HepG2 (cell line): ENCODE measurements around the gene SPHK2. TPM values are rescaled to one million over a fixed set of nuclear protein-coding genes. Genes with fewer than 3 reads are reported as not detected.
A peak's percentile ranks its signal among the peaks of the same experiment; 100 is the strongest.

ENCODE experiments used
- ATF2 ChIP-seq: sonication (generic); formaldehyde crosslinking; IDR thresholded peaks from 2 replicates; pipeline ENCODE4 v1.4.0; 2020; ENCODE audit warnings: missing genetic modification reagents
- CERS6 ChIP-seq: sonication (generic); formaldehyde crosslinking; IDR thresholded peaks from 2 replicates; pipeline ENCODE4 v1.5.0; 2020; ENCODE audit warnings: missing genetic modification reagents
- ELF1 ChIP-seq: sonication (generic); formaldehyde crosslinking; IDR thresholded peaks from 2 replicates; pipeline ENCODE4 v1.4.0; 2020; ENCODE audit warnings: missing genetic modification reagents
- HINFP ChIP-seq: sonication (generic); formaldehyde crosslinking; IDR thresholded peaks from 2 replicates; pipeline ENCODE4 v1.4.0; 2020; ENCODE audit warnings: low read depth, mild to moderate bottlenecking, missing genetic modification reagents
- KDM3A ChIP-seq: IDR thresholded peaks from 2 replicates; pipeline ENCODE4 v1.6.1; 2018; ENCODE audit warnings: low read depth, missing compliant biosample characterization
- KLF9 ChIP-seq: IDR thresholded peaks from 2 replicates; pipeline ENCODE4 v1.6.1; 2016; ENCODE audit warnings: low read depth
- NR0B2 ChIP-seq: sonication (generic); formaldehyde crosslinking; IDR thresholded peaks from 2 replicates; pipeline ENCODE4 v1.4.0; 2020; ENCODE audit warnings: mild to moderate bottlenecking, missing genetic modification reagents
- PITX1 ChIP-seq: sonication (generic); formaldehyde crosslinking; IDR thresholded peaks from 2 replicates; pipeline ENCODE4 v1.5.1; 2020; ENCODE audit warnings: mild to moderate bottlenecking, missing genetic modification reagents
- RXRB ChIP-seq: IDR thresholded peaks from 2 replicates; pipeline ENCODE4 v1.6.1; 2016; ENCODE audit warnings: borderline replicate concordance, missing genetic modification reagents, missing compliant biosample characterization
- SP2 ChIP-seq: sonication (generic); formaldehyde crosslinking; IDR thresholded peaks from 2 replicates; pipeline ENCODE4 v1.5.1; 2020; ENCODE audit warnings: mild to moderate bottlenecking, missing genetic modification reagents
- TIGD3 ChIP-seq: sonication (generic); formaldehyde crosslinking; IDR thresholded peaks from 2 replicates; pipeline ENCODE4 v1.5.1; 2020; ENCODE audit warnings: mild to moderate bottlenecking, missing genetic modification reagents, borderline replicate concordance
- ZBTB37 ChIP-seq: sonication (generic); formaldehyde crosslinking; IDR thresholded peaks from 2 replicates; pipeline ENCODE4 v1.4.0; 2020; ENCODE audit warnings: mild to moderate bottlenecking, missing genetic modification reagents
- ZBTB8A ChIP-seq: sonication (generic); formaldehyde crosslinking; IDR thresholded peaks from 2 replicates; pipeline ENCODE4 v1.4.0; 2020; ENCODE audit warnings: mild to moderate bottlenecking, low read depth, missing genetic modification reagents, borderline replicate concordance
- ZFP36L2 ChIP-seq: sonication (generic); formaldehyde crosslinking; IDR thresholded peaks from 2 replicates; pipeline ENCODE4 v1.4.0; 2020; ENCODE audit warnings: missing genetic modification reagents
- ZMAT3 ChIP-seq: sonication (generic); formaldehyde crosslinking; conservative IDR thresholded peaks from 2 replicates; pipeline ENCODE4 v1.7.0; 2021; ENCODE audit warnings: missing genetic modification reagents
- ZNF205 ChIP-seq: IDR thresholded peaks from 2 replicates; pipeline ENCODE4 v1.6.1; 2018; ENCODE audit warnings: missing biosample characterization, missing genetic modification reagents
- ZNF33A ChIP-seq: sonication (generic); formaldehyde crosslinking; IDR thresholded peaks from 2 replicates; pipeline ENCODE4 v1.5.1; 2020; ENCODE audit warnings: missing genetic modification reagents, mild to moderate bottlenecking, moderate library complexity, borderline replicate concordance
- ZNF567 ChIP-seq: sonication (generic); formaldehyde crosslinking; IDR thresholded peaks from 2 replicates; pipeline ENCODE4 v1.8.1; 2023; ENCODE audit warnings: mild to moderate bottlenecking, missing genetic modification reagents, borderline replicate concordance
- ZNF878 ChIP-seq: sonication (generic); formaldehyde crosslinking; IDR thresholded peaks from 2 replicates; pipeline ENCODE4 v1.8.1; 2023; ENCODE audit warnings: mild to moderate bottlenecking, missing genetic modification reagents, moderate library complexity
- polyA plus RNA-seq, 8 experiments: library from polyadenylated mRNA; depleted of rRNA in 3 of 8; stranded (reverse) in 7 of 8; unstranded in 1 of 8; fragments of >200 nt; fragmentation: Illumina TruSeq in 4 of 8; extraction: Trizol in 4 of 8; gene quantifications; 2 replicates each; pipeline versions ENCODE4 v1.2.1 to v1.2.3, GENCODE V29; 2011 to 2016; ENCODE audit warnings: low read depth in 4 of 8, missing spikeins in 1 of 8, mixed read lengths in 1 of 8; ENCODE audit not compliant: insufficient read depth in 1 of 8
- total RNA-seq, 5 experiments: library from RNA; depleted of rRNA; stranded (reverse); fragments of >200 nt; fragmentation: Illumina TruSeq; extraction: Trizol; gene quantifications; 2 replicates each; pipeline ENCODE4 v1.2.3, GENCODE V29; 2016; ENCODE audit warnings: low read depth in 1 of 5
- TF ChIP-seq, protein P1 (sequence below): sonication (generic); formaldehyde crosslinking; IDR thresholded peaks from 2 replicates; pipeline ENCODE4 v1.5.1; 2020; ENCODE audit warnings: missing genetic modification reagents, mild to moderate bottlenecking, borderline replicate concordance

The SPHK2 gene
- total and polyA plus RNA-seq, 2 of the 13 experiments (the other 11 are each of a cell fraction or from before 2014, with no cell fraction given), result 2.9 to 14.4 TPM

- TF ChIP-seq, protein P1, sequence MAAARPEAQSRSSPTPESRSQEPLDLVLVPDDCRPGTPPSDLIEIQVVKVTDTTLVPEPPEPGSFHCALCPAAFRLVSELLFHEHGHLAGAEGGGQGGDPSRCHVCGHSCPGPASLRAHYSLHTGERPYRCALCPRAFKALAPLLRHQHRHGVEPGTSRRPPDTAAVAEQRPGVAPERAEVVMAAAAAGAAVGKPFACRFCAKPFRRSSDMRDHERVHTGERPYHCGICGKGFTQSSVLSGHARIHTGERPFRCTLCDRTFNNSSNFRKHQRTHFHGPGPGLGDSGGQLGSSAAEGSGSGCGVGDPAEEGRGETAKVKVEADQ (CRISPR knock-in tag), result peak; percentile 39; the same call in 1 of the 2 replicates
- TF ChIP-seq ZFP36L2 (CRISPR knock-in tag), result no peak
- peak; percentile 84; the same call in 1 of the 2 replicates for TF ChIP-seq HINFP
- TF ChIP-seq ELF1 (CRISPR knock-in tag), result 0 out of 2 replicates have a peak, but pooled peaks have one; percentile 12
- no peak for TF ChIP-seq ZNF567 (CRISPR knock-in tag)
- peak; percentile 92 for TF ChIP-seq SP2 (CRISPR knock-in tag)
- TF ChIP-seq TIGD3 (CRISPR knock-in tag), result no peak
- TF ChIP-seq ZNF33A, result no peak
- peak; percentile 85; the same call in 1 of the 2 replicates for TF ChIP-seq NR0B2 (CRISPR knock-in tag)
- TF ChIP-seq ZNF205, result 0 out of 2 replicates have a peak, but pooled peaks have one; percentile 42
- TF ChIP-seq ZBTB8A (CRISPR knock-in tag), result peak; percentile 97
- peak; percentile 95 for TF ChIP-seq ZMAT3 (CRISPR knock-in tag)
- TF ChIP-seq RXRB, result peak; percentile 53; the same call in 1 of the 2 replicates
- TF ChIP-seq KDM3A (CRISPR knock-in tag), result no peak
- TF ChIP-seq ATF2 (CRISPR knock-in tag), result 0 out of 2 replicates have a peak, but pooled peaks have one; percentile 49
- 0 out of 2 replicates have a peak, but pooled peaks have one; percentile 49 for TF ChIP-seq PITX1 (CRISPR knock-in tag)
- TF ChIP-seq KLF9 (CRISPR knock-in tag), result 0 out of 2 replicates have a peak, but pooled peaks have one; percentile 68
- TF ChIP-seq CERS6, result no peak
- no peak for TF ChIP-seq ZBTB37 (CRISPR knock-in tag)
- TF ChIP-seq ZNF878 (CRISPR knock-in tag), result peak; percentile 86
Measured at GRCh38 chr19:48637449-48637947, 18.2 kb downstream of the SPHK2 start (continued).
